ENCODE data around the gene DLX2. TPM values are rescaled to one million over a fixed set of nuclear protein-coding genes. Genes with fewer than 3 reads are reported as not detected.

The DLX2 gene
- total RNA-seq, 6 donors from 2014 or later: not detected

DNA sequence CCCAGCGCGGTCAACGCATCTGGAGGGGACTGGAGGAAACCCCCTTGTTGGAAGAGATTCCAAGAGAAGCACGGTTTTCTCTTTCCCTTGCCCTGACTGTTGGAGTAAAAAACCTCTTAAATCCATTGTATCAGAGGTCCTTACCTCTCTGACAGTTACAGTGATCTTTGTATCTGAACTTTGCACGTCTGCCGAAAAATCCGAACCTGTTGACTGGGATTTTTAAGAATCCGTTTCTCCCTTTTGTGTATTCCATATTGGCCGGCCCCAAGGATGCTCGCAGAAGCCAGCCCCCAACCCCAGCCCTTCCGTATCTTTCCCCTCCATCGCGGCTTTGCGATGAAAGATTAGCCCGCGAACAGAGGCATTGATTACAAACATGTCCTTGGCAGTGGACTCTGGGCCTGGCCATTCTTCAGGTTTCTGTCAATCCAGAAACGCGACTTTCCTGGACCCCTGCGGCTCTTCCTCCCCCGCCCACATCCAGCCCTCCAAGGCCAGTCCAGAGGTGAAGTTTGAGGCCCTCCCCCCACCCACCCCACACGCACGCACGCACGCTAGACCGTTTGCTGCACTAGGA lies 22.0 kb downstream of the DLX2 start:
- no peak overlapping the region for H3K27ac ChIP-seq
- no peaks in the 10 kb centered on the region for H3K36me3 ChIP-seq
- TF ChIP-seq, protein P1, sequence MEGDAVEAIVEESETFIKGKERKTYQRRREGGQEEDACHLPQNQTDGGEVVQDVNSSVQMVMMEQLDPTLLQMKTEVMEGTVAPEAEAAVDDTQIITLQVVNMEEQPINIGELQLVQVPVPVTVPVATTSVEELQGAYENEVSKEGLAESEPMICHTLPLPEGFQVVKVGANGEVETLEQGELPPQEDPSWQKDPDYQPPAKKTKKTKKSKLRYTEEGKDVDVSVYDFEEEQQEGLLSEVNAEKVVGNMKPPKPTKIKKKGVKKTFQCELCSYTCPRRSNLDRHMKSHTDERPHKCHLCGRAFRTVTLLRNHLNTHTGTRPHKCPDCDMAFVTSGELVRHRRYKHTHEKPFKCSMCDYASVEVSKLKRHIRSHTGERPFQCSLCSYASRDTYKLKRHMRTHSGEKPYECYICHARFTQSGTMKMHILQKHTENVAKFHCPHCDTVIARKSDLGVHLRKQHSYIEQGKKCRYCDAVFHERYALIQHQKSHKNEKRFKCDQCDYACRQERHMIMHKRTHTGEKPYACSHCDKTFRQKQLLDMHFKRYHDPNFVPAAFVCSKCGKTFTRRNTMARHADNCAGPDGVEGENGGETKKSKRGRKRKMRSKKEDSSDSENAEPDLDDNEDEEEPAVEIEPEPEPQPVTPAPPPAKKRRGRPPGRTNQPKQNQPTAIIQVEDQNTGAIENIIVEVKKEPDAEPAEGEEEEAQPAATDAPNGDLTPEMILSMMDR (IDR thresholded peaks at IDR 0.05): no peak
- TF ChIP-seq POLR2AphosphoS5 (IDR thresholded peaks at IDR 0.05): no peak
- no peak for TF ChIP-seq POLR2A (IDR thresholded peaks at IDR 0.05)
- no peak for TF ChIP-seq EP300 (IDR thresholded peaks at IDR 0.05)
- ATAC-seq (ENCODE audit: low FRiP score in 2 of 2) (no peak), DNase-seq (no peak)
- H3K4me3 ChIP-seq: no peak overlapping the region
- H3K9me3 ChIP-seq: no peaks in the 10 kb centered on the region
- WGBS, 2 donors: 21 to 28% methylated on average over 20 of the region's 25 CpGs
- H3K4me1 ChIP-seq: peaks cover 17 to 29% (median 24%) of the 10 kb centered on the region in 4 donors
- peaks cover 5 to 61% (median 43%) of the 10 kb centered on the region in 4 donors for H3K27me3 ChIP-seq

DNA sequence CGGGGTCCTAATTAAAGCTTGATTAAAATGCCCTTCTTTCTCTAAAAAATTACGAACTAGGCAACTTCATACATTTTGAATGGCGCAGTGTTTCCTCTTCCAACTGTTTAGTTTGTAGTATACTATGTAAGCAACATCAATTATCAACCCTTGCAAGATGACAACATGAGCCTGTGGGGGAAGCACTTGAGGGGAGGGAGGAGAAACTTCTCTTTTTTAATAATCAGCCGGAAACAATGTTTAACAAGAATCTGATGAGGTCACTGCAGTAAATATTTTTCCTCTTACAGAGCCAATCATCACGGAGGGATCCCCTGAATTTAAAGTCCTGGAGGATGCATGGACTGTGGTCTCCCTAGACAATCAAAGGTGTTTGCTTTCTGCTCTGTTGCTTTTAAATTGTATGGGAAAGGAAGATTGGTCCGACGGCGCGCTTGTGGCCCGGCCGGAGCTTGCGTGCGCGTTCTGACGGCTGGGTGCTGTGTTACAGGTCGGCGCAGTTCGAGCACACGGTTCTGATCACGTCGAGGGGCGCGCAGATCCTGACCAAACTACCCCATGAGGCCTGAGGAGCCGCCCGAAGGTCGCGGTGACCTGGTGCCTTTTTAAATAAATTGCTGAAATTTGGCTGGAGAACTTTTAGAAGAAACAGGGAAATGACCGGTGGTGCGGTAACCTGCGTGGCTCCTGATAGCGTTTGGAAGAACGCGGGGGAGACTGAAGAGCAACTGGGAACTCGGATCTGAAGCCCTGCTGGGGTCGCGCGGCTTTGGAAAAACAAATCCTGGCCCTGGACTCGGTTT lies 22.7 kb downstream of the DLX2 start:
- WGBS, 2 donors: 31 to 38% methylated on average over 38 of the region's 38 CpGs
- no peak overlapping the region for H3K27ac ChIP-seq
- no peaks in the 10 kb centered on the region for H3K9me3 ChIP-seq
- peaks cover 10 to 22% (median 18%) of the 10 kb centered on the region in 4 donors for H3K4me1 ChIP-seq
- no peaks in the 10 kb centered on the region for H3K36me3 ChIP-seq
- TF ChIP-seq, protein P1 (IDR thresholded peaks at IDR 0.05): no peak
- TF ChIP-seq POLR2A (IDR thresholded peaks at IDR 0.05) (no peak), EP300 (IDR thresholded peaks at IDR 0.05) (no peak), POLR2AphosphoS5 (IDR thresholded peaks at IDR 0.05) (no peak)
- DNase-seq (peak in 1 of 2 donors; percentile 72), ATAC-seq (ENCODE audit: low FRiP score in 2 of 2) (no peak)
- peaks cover 5 to 54% (median 37%) of the 10 kb centered on the region in 4 donors for H3K27me3 ChIP-seq
- H3K4me3 ChIP-seq: no peak overlapping the region

GRCh38 chr2:172079416-172079815 lies 23.3 kb downstream of the DLX2 start:
- Histone ChIP-seq H3K9me3 (no peaks in the 10 kb centered on the region), H3K4me1 (peaks cover 3 to 16% (median 11%) of the 10 kb centered on the region in 4 donors), H3K27ac (no peak overlapping the region), H3K27me3 (peaks cover 5 to 47% (median 31%) of the 10 kb centered on the region in 4 donors), H3K36me3 (no peaks in the 10 kb centered on the region), H3K4me3 (no peak overlapping the region)
- no peak for ATAC-seq (ENCODE audit: low FRiP score in 2 of 2)
- WGBS, 2 donors: 75 to 83% methylated on average over 5 of the region's 5 CpGs
- no peak for DNase-seq
- TF ChIP-seq, protein P1 (IDR thresholded peaks at IDR 0.05): no peak
- TF ChIP-seq POLR2AphosphoS5 (IDR thresholded peaks at IDR 0.05) (no peak), POLR2A (IDR thresholded peaks at IDR 0.05) (no peak), EP300 (IDR thresholded peaks at IDR 0.05) (no peak)

DNA sequence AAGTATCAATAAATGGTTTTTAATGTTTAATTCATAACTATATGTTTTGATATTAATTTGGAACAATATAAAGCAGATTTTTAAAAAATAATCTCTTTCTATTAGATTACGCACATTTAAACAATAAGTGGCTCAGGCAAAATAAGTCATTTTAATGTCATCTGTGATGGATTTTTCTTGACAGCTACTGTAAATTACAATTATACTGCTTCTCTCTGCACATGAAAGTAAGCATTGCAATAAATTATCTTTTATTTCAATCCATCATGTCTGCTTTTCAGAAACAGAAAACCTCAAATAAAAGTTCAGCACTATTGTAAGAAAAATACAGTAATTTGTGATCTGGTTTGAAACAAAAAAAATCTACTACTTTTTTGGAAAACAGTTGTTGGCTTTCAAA lies 28.4 kb downstream of the DLX2 start:
- TF ChIP-seq EP300 (IDR thresholded peaks at IDR 0.05): no peak
- TF ChIP-seq POLR2AphosphoS5 (IDR thresholded peaks at IDR 0.05): no peak
- TF ChIP-seq, protein P1 (IDR thresholded peaks at IDR 0.05): no peak
- no peak for TF ChIP-seq POLR2A (IDR thresholded peaks at IDR 0.05)
- H3K36me3 ChIP-seq: no peaks in the 10 kb centered on the region
- WGBS, 2 donors: 97 to 99% methylated on average over 1 of the region's 1 CpG
- H3K4me3 ChIP-seq: no peak overlapping the region
- no peaks in the 10 kb centered on the region for H3K9me3 ChIP-seq
- H3K4me1 ChIP-seq: no peaks in the 10 kb centered on the region
- DNase-seq: no peak
- H3K27ac ChIP-seq: no peak overlapping the region
- no peak for ATAC-seq (ENCODE audit: low FRiP score in 2 of 2)
- H3K27me3 ChIP-seq: no peaks in the 10 kb centered on the region

All from upper lobe of left lung (tissue), 6 donors.